Renal cortical epithelial cell (primary cell): Measurements from ENCODE around the gene MYPN. TPM values are rescaled to one million over a fixed set of nuclear protein-coding genes. Genes with fewer than 3 reads are reported as not detected.
"Not testable (repeated sequence)": the region's sequence is repeated elsewhere in the genome, so short reads cannot be mapped to it uniquely, and the experiment has no call there.

Experiments used
- DNase-seq: peaks from one replicate; pipeline ENCODE4 v3.0.0-alpha.2; 2011; ENCODE audit warnings: low read depth
- total RNA-seq: library from RNA; depleted of rRNA; stranded (reverse); fragments of >200 nt; gene quantifications from 2 replicates; pipeline ENCODE4 v1.2.3, GENCODE V29; 2014

The MYPN gene
- total RNA-seq, 1 donor from 2014 or later = not detected

DNA sequence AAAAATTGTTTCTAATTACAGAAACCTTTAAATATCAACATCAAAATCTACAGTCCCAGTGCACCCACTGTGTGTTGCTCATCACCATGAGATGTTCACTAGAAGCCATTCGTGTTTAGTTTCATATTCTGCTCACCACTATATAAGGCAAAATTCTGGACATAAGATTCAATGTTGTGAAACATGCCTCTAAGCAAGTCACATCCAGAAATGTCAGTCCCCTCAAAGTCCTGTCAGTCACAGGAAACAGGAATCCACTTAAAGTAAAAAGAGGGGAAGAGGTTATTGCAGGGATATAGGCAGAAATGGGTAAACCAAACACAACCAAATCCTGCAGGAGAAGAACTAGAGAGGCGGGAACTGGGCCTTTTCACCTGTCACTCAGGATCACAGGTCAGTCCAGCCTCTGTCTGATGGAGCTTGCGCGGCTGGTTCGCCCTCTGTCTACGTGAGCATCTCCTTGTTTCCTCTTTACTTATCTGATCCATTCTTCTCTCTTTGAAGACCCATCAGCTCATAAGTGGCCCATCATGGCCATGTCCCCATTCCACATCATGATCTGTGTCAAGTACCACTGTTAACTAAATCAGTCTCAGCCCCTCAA, 58.4 kb downstream of the MYPN start:
- DNase-seq = no peak

DNA sequence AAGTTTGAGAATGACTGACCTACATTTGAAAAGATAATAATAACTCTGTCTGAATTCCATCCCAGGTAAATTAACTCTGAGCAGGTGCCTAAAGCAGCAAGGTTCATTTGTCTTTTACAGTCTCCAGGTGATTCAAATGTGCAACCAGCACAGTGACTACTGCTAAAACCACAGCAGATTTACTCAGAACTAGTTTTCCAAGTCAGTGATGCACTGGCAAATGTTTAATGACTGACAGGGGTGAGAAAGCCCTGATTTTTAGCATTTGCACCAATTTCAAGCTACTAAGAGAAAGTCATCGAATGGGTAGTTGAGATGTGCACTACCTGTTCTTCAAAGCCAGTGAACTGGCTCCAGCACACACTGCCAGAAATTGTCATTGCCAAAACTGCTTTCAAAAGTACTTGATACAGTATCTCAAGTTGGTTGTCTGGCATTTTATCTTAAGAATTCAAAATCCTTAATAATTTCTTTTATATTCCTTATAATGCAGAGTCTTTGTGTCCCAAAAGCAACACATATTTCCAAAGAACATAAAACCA, 62.3 kb downstream of the MYPN start:
- peak; percentile 81 for DNase-seq

DNA sequence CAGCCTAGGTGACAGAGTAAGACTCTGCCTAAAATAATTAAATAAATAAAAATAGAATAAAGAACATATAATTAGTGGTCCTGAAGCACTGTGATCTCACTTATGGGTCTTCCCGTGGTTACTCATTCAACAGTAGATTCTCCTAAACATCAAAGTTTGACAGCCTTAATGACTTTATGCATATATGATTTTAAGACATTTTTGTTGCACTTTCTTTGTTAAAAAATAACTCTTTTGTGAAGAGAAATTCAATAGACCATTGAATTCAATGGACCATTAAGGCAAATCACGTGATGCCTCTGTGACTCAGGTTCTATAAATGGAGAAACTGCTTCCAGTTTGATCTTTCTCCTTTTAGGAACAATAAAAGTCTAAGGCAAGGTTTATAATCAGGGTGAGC, 63.0 kb downstream of the MYPN start:
- peak; percentile 95 for DNase-seq

DNA sequence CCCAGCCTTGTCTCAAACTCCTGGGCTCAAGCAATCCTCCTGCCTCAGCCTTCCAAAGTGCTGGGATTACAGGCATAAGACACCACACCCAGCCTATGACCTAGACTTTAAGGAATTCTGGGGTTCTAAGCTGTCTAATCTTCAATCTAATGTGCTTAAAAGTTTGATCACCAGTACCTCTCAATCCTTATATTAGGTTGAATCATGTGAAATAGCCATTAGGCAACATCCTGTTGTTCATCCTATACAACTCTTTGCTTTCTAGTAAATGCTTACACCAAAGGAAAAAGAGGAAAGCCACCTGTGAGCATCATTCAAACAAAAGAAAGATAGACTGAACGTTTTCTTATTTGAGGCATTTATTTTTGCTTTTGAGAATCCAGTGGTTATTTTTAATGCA, 66.7 kb downstream of the MYPN start:
- no peak for DNase-seq

DNA sequence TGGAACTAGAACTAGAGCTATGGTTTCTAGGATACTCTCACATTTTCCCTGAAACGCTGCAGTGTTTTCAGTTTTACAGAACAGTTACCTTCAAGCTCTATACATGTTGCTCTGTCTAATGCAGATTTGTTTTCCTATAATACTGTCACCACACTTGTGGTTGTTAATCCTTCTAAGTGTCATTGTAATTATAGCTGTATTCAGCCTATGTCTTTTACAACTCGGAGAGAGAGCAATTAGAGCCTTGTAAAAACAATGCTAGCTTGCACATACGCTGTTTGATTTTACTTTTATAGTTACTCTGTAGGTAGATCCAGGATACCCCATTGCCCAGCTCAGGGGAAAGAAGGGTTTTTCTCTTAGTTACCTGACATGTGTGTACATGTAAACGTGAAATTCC, 67.5 kb downstream of the MYPN start:
- no peak for DNase-seq

DNA sequence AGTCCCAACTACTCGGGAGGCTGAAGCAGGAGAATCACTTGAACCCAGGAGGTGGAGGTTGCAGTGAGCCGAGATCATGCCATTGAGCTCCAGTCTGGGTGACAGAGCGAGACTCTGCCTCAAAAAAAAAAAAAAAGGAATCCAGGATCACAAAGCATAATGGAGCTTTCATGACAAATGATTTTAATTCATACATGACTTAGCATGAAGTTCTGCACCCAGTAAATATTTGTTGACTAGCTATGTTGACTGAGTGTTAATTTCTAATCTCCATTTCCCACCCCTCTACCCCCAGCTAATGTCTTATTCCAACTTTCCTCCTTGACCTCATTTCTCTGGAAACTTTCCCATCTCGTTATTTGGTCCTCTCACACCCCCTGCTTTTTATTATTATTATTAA, 69.3 kb downstream of the MYPN start:
- no peak for DNase-seq

DNA sequence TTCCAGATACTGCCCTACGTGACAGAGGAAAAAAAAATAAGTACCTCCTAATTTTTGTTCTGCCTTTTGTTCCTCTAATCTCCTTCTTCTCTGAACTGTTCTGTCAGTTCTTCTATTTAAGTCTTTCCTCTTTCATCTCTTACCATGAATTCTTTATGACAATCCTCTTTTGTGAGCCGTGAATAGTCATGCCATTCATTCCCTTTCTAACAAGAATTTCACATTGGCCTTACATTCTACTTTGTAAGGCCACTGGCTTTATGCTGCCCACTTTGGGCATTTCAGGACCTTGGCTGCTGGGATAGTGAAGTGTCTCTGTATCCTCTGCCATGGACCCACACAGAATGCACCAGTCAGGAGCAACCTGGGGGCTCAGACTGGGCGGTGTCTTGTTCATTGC, 69.7 kb downstream of the MYPN start:
- no peak for DNase-seq

DNA sequence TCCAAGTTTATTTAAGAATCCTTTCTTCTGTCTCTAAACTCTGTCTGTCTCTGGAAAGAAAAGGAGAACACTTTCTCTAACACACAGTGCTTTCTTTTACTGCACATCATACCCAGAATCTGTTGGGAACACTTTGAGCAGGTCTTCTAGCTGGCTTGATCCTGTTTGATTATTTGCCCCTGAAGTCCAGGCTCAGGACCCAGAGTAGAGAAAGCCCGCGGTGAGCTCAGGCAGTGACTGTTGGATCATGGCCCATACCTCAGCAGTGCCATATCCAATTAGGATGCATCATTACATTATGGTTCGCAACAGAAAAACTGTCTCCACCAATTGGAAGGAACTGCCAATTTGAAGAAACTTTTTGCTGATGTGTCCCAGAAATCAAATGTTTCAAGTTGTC, 71.2 kb downstream of the MYPN start:
- no peak for DNase-seq

DNA sequence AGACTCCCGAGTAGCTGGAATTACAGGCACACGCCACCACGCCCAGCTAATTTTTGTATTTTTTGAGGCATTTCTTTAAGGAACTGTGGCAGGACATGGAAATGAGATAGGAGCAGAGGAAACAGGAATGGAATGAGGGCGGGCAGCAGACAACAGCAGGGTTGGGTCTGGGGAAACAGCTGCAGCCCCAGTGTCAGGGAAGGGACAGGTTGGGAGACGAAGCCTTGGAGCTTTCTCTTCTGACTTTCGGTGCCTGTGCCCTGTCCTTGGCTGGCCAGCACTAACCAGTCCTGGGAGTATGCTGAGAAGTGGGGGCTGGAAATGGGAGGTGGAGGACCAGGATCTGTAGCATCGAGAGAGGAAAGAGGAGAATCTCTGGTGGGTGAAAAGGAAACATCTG, 75.3 kb downstream of the MYPN start:
- DNase-seq = no peak

DNA sequence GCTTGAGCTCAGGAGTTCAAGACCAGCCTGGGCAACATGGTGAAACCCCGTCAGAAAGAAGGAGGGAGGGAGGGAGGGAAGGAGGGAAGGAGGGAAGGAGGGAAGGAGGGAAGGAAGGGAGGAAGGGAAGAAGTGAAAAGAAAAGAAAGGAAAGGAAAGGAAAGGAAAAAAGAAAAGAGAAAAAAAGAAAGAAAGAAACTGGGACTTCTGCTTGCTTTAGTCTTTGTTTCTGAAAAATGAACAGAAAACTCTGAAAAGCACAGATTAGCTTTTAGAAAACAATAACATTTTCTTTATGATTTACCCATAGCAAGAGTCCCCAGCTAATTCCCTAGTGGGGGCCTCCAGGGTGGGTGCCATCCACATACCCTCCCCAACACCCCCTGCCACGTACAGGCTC, 75.8 kb downstream of the MYPN start:
- DNase-seq = no peak

DNA sequence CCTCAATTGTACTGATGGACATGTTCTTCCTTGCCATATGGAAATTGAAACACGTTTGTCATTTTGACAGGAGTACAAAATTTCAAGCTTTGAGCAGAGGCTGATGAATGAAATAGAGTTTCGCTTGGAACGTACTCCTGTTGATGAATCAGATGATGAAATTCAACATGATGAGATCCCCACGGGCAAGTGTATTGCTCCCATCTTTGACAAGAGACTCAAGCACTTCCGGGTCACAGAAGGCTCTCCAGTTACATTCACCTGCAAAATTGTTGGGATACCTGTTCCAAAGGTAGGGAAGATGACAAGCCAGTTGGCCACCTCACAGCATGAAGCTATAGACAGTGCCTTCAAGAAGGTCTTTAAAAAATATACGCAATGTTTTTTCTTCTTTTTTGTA, 79.5 kb downstream of the MYPN start:
- DNase-seq = no peak

DNA sequence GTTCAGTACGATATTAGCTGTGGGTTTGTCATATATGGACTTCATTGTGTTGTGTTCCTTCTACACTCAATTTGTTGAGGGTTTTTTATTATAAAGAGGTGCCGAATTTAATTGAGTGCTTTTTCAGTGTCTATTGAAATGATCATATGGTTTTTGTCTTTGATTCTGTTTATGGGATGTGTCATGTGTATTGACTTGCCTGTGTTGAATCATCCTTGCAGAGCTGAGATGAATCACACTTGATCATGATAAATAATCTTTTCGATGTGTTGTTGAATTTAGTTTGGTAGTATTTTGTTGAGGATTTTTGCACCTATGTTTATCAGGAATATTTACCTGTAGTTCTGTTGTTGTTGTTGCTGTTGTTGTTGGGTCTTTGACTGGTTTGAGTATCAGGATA, 82.8 kb downstream of the MYPN start:
- no peak for DNase-seq

DNA sequence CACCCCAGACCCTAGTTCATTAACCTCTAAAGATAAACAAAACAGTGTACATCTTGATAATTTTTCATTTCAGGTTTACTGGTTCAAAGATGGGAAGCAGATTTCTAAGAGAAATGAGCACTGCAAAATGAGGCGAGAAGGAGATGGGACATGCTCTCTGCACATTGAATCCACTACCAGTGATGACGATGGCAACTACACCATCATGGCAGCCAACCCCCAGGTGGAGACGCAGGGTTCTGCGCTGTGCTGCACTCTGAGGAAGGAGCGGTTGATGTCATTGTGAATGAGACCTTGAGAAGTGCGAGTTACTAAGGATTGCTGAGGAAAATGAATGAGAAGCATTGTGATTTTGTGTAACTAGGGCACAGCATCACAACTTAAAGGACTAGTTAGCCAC, 85.0 kb downstream of the MYPN start:
- DNase-seq = no peak

DNA sequence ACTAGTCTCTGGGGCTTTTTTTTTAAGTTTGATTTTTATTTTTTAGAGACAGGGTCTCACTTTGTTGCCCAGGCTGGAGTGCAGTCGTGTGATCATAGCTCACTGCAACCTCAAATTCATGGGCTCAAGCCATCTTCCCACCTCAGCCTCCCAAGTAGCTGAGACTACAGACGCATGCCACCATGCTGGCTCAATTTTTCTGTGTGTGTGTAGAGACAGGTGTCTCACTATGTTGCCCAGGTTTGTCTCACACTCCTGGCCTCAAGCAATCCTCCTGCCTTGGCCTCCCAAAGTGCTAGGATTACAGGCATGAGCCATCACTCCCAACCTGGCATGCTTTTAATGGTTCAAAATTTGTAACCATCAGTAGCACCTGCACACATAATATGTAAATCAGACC, 86.5 kb downstream of the MYPN start:
- not testable (repeated sequence) for DNase-seq

DNA sequence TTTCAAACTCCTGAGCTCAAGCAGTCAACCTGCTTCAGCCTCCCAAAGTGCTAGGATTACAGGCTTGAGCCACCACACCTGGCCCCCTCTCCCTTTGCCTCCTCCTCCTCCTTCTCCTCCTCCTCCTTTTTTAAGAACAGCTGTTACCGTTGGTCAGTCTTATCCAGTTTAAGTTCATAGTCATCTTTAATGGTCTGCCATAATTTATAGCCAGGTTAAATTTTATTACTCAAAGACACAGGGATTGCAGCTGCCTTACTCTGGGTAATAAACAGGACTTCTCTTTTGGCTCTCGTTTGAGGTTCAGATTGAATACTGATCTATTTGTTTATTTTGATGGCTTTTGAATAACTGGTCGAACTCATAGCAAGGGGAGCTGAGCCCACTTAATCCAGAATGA, 87.4 kb downstream of the MYPN start:
- DNase-seq = no peak

DNA sequence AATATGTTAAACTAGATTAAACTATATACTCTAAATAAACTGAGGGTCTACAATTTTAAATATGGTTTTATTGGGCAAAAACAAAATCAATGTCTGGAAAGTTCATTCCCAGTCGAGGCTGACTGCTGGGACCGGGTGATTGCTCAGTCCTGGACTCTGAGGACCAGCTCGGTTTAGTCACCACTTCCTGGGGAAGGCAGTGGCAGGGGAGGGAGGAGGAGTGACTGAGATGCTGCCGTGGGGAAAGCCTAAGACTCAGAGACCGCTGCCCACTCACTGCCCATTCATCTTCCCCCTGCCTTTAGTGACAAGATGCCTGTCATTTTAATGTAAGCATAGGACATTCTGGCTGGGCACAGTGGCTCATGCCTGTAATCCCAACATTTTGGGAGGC, 93.7 kb downstream of the MYPN start:
- peak; percentile 47 for DNase-seq

DNA sequence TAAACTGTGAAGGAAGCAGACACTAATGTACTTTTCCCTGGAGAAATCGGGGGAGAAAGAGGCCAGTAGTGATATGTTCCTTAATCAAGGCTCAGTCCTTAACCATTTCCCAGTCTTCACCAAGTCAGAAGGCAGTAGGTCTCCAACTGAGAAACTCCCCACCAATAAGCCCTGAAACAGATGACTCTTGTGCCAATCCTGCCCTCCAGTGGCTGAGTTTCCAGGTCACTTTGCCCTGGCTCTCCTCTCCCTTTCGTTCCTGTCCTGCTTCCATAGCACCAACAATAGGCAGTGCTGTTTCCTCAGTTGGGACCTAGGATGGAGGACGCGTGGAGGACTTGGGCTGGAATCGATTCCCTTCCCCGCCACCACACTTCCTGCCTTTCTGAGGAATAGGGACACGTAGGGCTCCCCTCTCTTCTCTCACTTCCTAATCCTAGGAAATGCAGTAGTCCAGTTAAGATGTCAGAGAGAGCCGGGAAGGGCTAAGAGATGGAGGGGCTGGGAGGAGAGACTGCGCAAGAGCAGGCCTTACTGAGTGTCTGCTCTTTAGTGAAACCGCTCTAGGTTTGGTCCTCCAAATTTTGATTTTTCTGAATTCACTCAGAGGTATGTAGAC, 99.2 kb downstream of the MYPN start:
- DNase-seq = peak; percentile 77

DNA sequence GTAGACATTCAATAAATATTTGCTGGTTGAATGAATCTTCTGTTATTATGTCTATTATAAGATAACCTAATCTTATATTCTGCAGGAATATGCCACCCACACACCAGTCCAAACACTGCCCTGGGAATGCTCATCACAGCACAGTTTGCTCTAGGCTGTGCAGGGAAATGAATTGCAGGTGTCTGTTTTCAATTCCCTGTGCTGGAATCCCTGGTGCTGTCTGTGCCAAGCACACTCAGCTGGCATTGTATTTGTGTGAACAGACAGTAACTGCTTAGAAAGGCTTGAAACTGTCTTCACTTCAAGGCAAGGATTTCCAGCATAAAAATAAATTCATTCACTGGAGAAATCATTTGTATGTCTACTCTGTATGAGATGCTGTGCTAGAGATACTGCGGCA, 102.4 kb downstream of the MYPN start:
- DNase-seq = no peak

DNA sequence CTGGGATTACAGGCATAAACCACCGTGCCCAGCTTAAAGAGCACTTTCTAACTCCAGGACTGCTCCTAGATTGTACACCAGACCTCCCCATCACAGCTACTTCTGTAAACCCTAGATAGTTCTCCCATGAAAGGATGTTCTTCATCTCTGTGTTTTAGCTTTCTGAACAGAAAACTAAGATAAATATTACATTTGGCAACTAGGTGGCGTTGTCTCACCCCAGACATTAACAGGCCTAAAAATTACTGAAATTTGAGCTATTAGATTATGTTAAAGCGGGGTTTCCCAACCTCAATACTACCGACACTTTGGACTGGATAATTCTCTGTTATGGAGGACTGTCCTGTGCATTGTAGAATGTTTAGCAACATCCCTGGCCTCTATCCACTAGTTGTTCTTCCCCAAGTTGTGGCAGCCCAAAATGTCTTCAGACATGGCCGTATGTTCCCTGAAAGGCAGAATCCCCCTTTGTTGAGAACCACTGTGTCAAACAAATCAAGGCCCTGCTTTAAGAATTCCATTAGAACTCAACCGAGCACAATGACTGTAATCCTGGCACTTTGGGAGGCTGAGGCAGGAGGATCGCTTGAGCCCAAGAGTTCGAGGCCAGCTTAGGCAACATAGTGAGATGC, 103.5 kb downstream of the MYPN start:
- peak; percentile 31 for DNase-seq

DNA sequence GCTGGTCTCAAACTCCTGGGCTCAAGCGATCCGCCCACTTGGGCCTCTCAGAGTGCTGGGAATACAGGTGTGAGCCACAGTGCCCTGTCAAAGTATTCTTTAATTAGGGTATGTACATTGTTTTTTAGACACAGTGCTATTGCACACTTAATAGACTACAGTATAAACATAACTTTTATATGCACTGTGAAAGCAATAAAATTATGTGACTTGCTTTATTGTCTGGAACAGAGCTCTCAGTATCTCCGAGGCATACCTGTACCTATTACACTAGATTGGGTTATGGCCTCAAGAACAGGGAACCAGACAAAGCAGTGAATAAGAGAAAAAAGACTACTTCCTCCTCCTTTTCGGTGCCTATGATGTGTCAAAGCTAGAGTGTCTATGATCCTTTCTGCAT, 109.5 kb downstream of the MYPN start:
- DNase-seq = no peak

DNA sequence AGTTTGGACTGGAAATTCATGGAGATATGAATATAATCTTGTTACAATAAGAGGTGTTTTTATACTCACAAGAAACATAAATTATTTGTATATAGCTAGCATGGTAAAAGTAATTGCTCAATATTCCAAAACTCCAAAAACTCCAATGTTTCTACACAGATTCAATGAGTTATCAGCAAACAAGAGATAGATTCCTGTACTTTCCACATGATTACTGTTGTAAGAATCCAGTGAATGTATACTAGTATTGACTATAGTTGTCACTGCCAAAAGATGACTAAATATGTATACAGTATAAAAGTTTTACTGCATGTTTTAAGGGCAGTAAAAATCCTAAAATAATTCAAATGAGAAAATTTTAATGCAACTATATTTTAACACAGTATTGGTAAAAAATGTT, 111.9 kb downstream of the MYPN start:
- no peak for DNase-seq

DNA sequence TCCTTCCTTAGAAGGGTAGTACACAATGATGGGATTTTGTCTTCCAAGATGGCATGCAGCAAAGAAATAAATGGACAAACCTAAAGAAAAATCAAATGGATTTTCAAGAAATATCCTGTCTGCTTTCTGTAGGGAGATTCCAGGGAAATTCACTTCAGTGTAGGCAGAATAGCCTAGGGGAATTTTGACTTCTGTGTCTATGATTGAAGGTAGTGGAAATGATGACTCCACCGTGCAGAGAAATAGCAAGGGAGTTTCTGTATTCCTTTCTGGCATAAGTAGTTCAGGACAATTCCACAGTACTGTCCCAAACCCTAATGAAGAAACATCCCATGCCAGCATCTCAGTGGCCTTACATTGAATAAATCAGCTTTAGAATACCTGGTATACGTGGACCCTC, 113.1 kb downstream of the MYPN start:
- no peak for DNase-seq

DNA sequence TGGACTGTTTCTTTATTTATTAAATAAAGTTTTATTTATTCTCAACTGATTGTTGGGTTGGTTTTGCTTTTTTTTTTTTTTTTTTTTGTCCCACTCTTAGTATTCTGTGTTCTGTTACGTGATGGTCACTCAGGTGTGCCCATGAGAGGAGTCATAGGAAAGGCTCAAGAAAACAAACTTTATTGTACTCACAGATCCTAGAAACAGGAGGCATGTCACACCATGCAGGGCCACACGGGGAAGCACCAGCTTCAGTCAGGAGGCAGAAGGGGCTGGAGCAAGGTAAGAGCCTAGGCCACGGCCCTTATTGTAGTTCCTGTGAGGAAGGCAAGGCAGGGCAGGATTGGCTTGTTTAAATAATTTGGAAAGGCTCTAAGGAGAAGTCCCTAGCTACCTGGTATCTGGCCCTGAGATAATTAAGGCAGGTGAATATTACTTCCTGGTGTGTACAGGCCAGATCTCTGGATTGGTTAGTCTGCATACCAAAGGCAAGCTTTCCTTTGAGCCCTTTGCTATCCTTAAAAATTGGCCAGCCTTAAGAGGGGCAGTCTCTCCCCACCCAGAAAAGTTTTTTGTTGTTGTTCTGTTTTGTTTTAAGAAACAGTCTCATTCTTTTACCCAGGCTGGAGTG, 114.4 kb downstream of the MYPN start:
- DNase-seq = peak; percentile 11
